ENCODE data around the gene PDHB. TPM values are rescaled to one million over a fixed set of nuclear protein-coding genes. Genes with fewer than 3 reads are reported as not detected.

Gene PDHB
- polyA plus RNA-seq, 4 donors, result 97.2 to 128 (median 115) TPM

- DNase-seq (ENCODE audit: low read depth in 4 of 4, low spot score in 2 of 4), result no peak
Observed at GRCh38 chr3:58408906-58409305, 24.7 kb downstream of the PDHB start.

GRCh38 chr3:58404396-58404795, 29.2 kb downstream of the PDHB start:
- DNase-seq (ENCODE audit: low read depth in 4 of 4, low spot score in 2 of 4), result no peak

GRCh38 chr3:58403513-58404109, 30.0 kb downstream of the PDHB start:
- DNase-seq (ENCODE audit: low read depth in 4 of 4, low spot score in 2 of 4), result no peak

DNA sequence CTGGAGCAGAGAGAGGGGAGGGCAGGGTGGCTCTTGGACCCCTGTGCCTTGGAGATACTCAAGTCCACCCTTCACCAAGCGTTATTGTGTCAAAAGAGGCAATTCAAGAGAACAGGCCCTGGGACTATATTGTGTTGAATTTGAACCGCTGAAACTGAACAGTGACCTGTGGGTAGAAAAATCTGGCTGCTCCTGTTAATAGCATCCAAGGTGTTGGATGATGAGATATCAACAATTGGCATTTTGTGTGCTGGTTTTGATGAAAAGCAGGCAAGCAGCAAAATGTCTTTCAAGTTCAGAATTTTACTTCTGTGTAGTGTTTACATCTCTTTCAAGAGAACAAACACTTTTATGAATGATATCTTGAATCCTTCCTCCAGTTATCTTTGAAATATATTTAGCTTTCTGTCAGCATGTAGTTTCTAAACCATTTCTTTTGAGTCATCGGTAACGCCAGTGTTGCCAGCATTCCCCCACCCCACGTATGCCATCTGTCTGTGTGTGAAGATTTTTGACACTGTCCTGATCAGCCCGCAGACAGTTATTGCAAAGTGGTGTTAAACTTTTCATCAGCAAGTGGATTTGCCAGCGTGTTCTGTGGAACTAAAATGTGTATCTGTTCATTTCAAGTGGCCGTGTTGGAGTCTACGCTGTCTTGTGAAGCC, 34.8 kb downstream of the PDHB start:
- DNase-seq (ENCODE audit: low read depth in 4 of 4, low spot score in 2 of 4), result no peak

DNA sequence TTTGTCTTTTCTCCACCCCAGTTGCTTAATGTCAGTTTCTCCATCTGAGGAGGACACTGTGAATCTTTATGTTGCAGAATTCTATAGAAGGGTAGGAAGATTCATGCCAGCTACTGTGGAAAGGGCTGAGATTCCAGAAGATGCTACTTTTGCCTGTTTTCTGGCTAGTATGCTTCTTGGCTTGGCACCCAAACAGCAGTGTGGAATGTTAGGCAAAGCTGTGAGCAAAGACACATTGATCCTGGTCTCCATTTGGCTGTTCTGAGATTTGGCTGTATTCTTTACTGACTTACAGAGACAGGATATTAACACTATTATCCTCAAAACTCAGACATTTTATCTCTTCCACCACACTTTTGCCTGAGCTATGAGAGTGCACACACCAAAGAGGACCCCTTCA, 39.3 kb downstream of the PDHB start:
- no peak for DNase-seq (ENCODE audit: low read depth in 4 of 4, low spot score in 2 of 4)

GRCh38 chr3:58392181-58392580, 41.5 kb downstream of the PDHB start:
- DNase-seq (ENCODE audit: low read depth in 4 of 4, low spot score in 2 of 4), result no peak

- DNase-seq (ENCODE audit: low read depth in 4 of 4, low spot score in 2 of 4), result no peak
Observed at GRCh38 chr3:58391156-58391865, 42.3 kb downstream of the PDHB start.

DNA sequence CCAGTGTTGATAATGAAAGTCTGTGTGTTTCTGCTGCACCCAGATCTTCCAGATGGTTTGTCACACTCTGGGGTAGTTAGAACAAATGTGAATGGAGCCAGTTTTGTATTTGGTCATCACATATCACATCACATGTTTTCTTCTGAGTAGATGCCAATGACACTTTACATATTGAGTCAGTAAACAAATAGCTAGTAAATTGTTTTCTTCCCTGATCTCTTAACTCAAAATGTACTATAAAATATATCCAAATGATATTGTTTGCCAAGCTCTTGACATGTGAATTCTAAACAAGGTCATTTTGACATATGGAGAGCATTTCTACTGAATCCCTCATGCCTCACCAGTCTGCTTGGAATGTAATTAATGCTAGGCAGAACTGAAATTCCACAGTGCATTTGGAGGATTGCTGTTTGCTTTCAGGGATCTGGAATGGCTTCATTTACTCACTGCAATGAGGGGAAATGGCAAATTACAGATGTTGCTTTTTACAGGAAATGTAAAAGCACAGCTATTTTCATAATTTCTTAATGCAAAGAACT, 45.0 kb downstream of the PDHB start:
- DNase-seq (ENCODE audit: low read depth in 4 of 4, low spot score in 2 of 4), result no peak

- no peak for DNase-seq (ENCODE audit: low read depth in 4 of 4, low spot score in 2 of 4)
Observed at GRCh38 chr3:58387650-58388546, 45.7 kb downstream of the PDHB start.

DNA sequence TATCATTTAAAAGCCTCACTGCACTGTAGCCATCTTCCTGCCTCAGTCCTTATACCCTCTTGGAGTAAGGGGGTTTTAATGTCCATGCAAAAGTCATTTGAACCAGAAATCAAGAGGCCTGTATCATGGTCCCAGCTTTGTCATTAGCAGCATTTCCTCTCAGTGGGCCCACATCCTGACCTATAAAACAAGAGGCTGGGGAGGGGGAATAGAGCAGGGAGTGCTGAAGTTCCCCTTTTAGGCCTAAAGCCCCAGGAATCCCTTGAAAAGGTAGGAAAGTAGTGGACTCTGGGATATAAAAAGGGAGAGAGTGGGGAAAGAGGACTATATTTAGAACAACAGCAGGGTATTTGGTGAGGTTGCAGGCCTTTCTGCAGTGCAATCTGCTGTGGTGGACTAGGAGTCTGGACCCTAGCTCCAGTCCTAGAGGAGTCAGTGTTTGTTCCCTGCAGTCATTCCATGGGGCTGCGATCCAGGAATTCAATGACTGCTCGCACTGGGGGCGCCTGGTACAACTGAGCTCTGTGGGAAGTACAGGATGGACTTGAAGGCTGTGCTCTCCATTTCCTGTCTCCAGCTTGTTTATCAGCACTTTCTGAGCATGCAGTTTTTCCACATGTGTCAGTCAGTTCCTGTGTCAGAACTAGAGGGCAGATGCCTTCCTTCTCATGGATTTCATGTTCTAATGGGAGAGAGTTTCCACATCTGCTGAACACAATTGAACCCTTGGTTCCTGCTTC, 46.8 kb downstream of the PDHB start:
- no peak for DNase-seq (ENCODE audit: low read depth in 4 of 4, low spot score in 2 of 4)

DNA sequence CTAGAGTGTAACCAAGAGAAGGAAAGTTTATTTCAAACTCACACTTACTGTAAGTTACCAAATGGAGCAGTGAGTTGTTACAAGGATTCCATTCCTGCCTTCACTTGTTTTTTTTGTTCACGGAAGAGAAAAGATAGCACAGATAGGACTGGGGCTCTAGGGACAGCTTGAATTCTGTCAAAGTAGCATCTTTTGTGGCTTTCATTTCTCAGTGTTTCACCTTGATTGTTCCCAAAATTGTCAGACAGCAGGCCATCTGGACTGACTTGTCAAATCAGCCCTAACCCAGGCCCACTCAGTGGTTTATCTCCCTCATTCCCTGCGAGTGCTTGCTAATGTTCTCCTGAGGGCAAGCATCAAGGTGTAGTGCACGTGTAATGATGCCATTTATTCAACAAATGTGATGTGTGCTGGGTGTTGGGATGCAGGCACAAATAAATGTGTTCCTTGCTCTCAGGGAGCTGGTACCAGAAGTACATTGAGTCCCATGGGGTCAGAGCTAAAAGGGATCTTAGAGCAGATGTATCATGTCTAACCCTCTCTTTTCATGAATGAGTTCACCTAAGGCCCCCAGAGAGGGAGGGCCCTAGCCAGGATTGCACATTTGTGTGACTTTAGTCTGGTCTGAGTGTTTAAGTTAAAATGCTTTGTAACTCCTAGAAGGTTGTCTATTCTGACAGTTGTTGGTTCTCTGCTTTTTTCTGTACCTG, 49.1 kb downstream of the PDHB start:
- DNase-seq (ENCODE audit: low read depth in 4 of 4, low spot score in 2 of 4), result no peak

GRCh38 chr3:58383904-58384303, 49.7 kb downstream of the PDHB start:
- DNase-seq (ENCODE audit: low read depth in 4 of 4, low spot score in 2 of 4), result no peak

GRCh38 chr3:58383476-58383875, 50.2 kb downstream of the PDHB start:
- no peak for DNase-seq (ENCODE audit: low read depth in 4 of 4, low spot score in 2 of 4)

DNA sequence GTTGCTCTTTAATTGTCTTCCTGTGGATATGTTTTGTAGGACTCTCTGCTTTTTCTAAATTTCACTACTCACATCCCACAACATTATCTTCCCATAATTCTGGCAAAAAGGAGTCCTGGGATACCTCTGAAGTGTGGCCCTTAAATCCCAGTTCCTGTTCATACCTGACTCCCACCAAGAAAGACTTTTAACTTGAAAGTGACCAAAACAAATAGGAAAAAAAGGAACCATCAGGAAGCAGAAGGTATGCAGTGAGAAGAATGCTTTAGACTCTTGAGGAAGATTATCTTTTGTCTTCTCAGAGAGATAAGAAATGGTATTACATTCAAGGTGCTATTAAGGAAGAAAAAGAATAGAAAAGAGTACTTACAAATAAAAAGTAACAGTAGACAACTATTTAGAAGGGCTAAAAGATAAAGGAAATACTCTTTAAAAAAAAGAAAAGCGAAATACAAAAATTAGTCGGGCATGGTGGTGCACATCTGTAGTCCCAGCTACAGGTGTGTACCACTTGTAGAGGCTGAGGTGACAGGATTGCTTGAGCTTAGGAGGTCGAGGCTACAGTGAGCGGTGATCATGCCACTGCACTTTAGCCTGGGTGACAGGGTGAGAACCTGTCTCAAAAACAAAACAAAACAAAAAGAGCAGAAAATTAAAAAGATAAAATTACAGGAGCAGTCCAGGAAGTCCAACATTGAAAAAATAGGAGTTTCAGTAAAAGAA, 54.1 kb downstream of the PDHB start:
- no peak for DNase-seq (ENCODE audit: low read depth in 4 of 4, low spot score in 2 of 4)

- no peak for DNase-seq (ENCODE audit: low read depth in 4 of 4, low spot score in 2 of 4)
Observed at GRCh38 chr3:58377750-58378149, 55.9 kb downstream of the PDHB start.

All from left renal cortex interstitium (tissue), 4 donors.